ENCODE data around the gene COL4A6. TPM values are rescaled to one million over a fixed set of nuclear protein-coding genes. Genes with fewer than 3 reads are reported as not detected.

Gene COL4A6
- total and polyA plus RNA-seq, 2 of the 8 experiments (the other 6 are each of a cell fraction or from before 2014, with no cell fraction given): 5.9 to 11.8 TPM

GRCh38 chrX:108160309-108160708, 277.9 kb downstream of the COL4A6 start (continued):
- no peak for TF ChIP-seq CHD7 (IDR thresholded peaks at IDR 0.05; ENCODE audit: insufficient replicate concordance, low read length)
- TF ChIP-seq E2F6 (IDR thresholded peaks at IDR 0.05): no peak
- no peak for TF ChIP-seq EP300 (IDR thresholded peaks at IDR 0.05; ENCODE audit: borderline replicate concordance in 1 of 2, low read depth in 2 of 2, low read length in 2 of 2)
- no peak for TF ChIP-seq TBP (IDR thresholded peaks at IDR 0.05; ENCODE audit: low read depth, low read length)
- TF ChIP-seq JUND (IDR thresholded peaks at IDR 0.05; ENCODE audit: low read length): no peak
- TF ChIP-seq SRF (IDR thresholded peaks at IDR 0.05; ENCODE audit: low read depth, low read length): no peak
- TF ChIP-seq CTBP2 (IDR thresholded peaks at IDR 0.05; ENCODE audit: borderline replicate concordance, insufficient read depth, insufficient read length, low read length): no peak
- TF ChIP-seq POLR2AphosphoS5 (IDR thresholded peaks at IDR 0.05; ENCODE audit: low read depth, low read length): no peak
- TF ChIP-seq TAF1 (IDR thresholded peaks at IDR 0.05; ENCODE audit: low read depth, low read length): no peak
- no peak for TF ChIP-seq POLR2A (IDR thresholded peaks at IDR 0.05; ENCODE audit: control extremely low read depth in 1 of 2, low read depth in 2 of 2, low read length in 2 of 2)
- no peak for TF ChIP-seq SP1 (IDR thresholded peaks at IDR 0.05; ENCODE audit: low read depth, low read length)

Data from H1 (cell line).